HEK293 (cell line): ENCODE measurements around the gene SH3BP4.

Source experiments
- CTCF ChIA-PET: fragments of 350-600 bp; formaldehyde crosslinking; extraction: SDS; loops from one replicate; lab custom pipeline; 2021; ENCODE audit warnings: antibody characterized with exemption; lab: Yijun Ruan, JAX
- POLR2A ChIA-PET: fragments of 300-600 bp; formaldehyde crosslinking; extraction: SDS; loops from one replicate; lab custom pipeline; 2020; ENCODE audit warnings: antibody characterized with exemption, inconsistent platforms; lab: Yijun Ruan, JAX
- H3K27ac ChIP-seq: fragments of 200-500 bp; sonication (Bioruptor generic); 2 replicates; pipeline ENCODE4 v1.5.1; 2014; ENCODE audit warnings: low read depth, low read length, control low read depth, inconsistent platforms; ENCODE audit errors: extremely low read depth
- H3K36me3 ChIP-seq, 2 experiments: fragments of 200-500 bp in 1 of 2; sonication (Bioruptor generic) in 1 of 2; 1 replicate in 1 of 2; 2 replicates in 1 of 2; pipeline ENCODE4 v1.5.1; 2014 to 2017; ENCODE audit warnings: inconsistent platforms in 2 of 2, low read length in 2 of 2; ENCODE audit not compliant: control insufficient read depth in 2 of 2, insufficient read depth in 1 of 2
- H3K4me1 ChIP-seq: fragments of 200-500 bp; sonication (Bioruptor generic); 2 replicates; pipeline ENCODE4 v1.5.1; 2014; ENCODE audit warnings: mild to moderate bottlenecking, low read length, inconsistent platforms; ENCODE audit not compliant: control insufficient read depth, insufficient read depth
- H3K4me3 ChIP-seq: 2 replicates; pipeline ENCODE4 v1.5.1; 2011; ENCODE audit warnings: low read depth, mild to moderate bottlenecking, control low read depth, low read length, moderate library complexity
- H3K9me3 ChIP-seq: fragments of 200-500 bp; sonication (Bioruptor generic); 2 replicates; pipeline ENCODE4 v1.5.1; 2014; ENCODE audit warnings: low read depth, low read length, inconsistent platforms; ENCODE audit not compliant: control insufficient read depth, insufficient read depth
- GLI2 ChIP-seq: fragments of 450-650 bp; formaldehyde crosslinking; IDR thresholded peaks from 2 replicates; pipeline ENCODE4; 2017; ENCODE audit warnings: missing biosample characterization, missing genetic modification characterization, low read depth, borderline replicate concordance
- KLF16 ChIP-seq: fragments of 450-650 bp; formaldehyde crosslinking; IDR thresholded peaks from 2 replicates; pipeline ENCODE4 v1.5.1; 2017; ENCODE audit warnings: missing biosample characterization, missing genetic modification characterization
- OSR2 ChIP-seq: fragments of 450-650 bp; formaldehyde crosslinking; IDR thresholded peaks from 2 replicates; pipeline ENCODE4 v1.5.1; 2016; ENCODE audit warnings: missing biosample characterization, missing genetic modification characterization
- OVOL3 ChIP-seq: fragments of 450-650 bp; formaldehyde crosslinking; IDR thresholded peaks from 2 replicates; pipeline ENCODE4 v1.5.1; 2016; ENCODE audit warnings: missing biosample characterization, missing genetic modification characterization
- SALL2 ChIP-seq: fragments of 450-650 bp; formaldehyde crosslinking; IDR thresholded peaks from 2 replicates; pipeline ENCODE4 v1.5.0; 2017; ENCODE audit warnings: missing biosample characterization, mild to moderate bottlenecking, missing genetic modification characterization, borderline replicate concordance
- TCF7L2 ChIP-seq: IDR thresholded peaks from 2 replicates; pipeline ENCODE4 v1.6.1; 2011; ENCODE audit warnings: low read depth, mild to moderate bottlenecking, inconsistent platforms, low read length, moderate library complexity, borderline replicate concordance
- YY1 ChIP-seq: fragments of 450-650 bp; formaldehyde crosslinking; IDR thresholded peaks from 2 replicates; pipeline ENCODE4 v1.5.1; 2018; ENCODE audit warnings: missing biosample characterization, missing genetic modification characterization
- ZNF174 ChIP-seq: fragments of 450-650 bp; formaldehyde crosslinking; IDR thresholded peaks from 2 replicates; pipeline ENCODE4 v1.5.0; 2017; ENCODE audit warnings: missing biosample characterization, mild to moderate bottlenecking, missing genetic modification characterization
- ZNF223 ChIP-seq: fragments of 450-650 bp; formaldehyde crosslinking; IDR thresholded peaks from 2 replicates; pipeline ENCODE4 v1.5.1; 2016; ENCODE audit warnings: missing biosample characterization, missing genetic modification characterization
- ZNF335 ChIP-seq: fragments of 450-650 bp; formaldehyde crosslinking; conservative IDR thresholded peaks from 2 replicates; pipeline ENCODE4 v1.5.1; 2016; ENCODE audit warnings: missing biosample characterization, missing genetic modification characterization
- ZNF501 ChIP-seq: fragments of 450-650 bp; formaldehyde crosslinking; IDR thresholded peaks from 2 replicates; pipeline ENCODE4 v1.5.1; 2016; ENCODE audit warnings: missing biosample characterization, missing genetic modification characterization
- ZNF558 ChIP-seq: fragments of 450-650 bp; formaldehyde crosslinking; IDR thresholded peaks from 2 replicates; pipeline ENCODE4 v1.5.1; 2016; ENCODE audit warnings: missing biosample characterization, missing genetic modification characterization
- ZNF626 ChIP-seq: fragments of 450-650 bp; sonication (Bioruptor Pico); formaldehyde crosslinking; IDR thresholded peaks from 2 replicates; pipeline ENCODE4 v1.5.1; 2018; ENCODE audit warnings: missing biosample characterization, missing genetic modification characterization, inconsistent platforms
- ZNF654 ChIP-seq: fragments of 450-650 bp; formaldehyde crosslinking; IDR thresholded peaks from 2 replicates; pipeline ENCODE4 v1.5.1; 2016; ENCODE audit warnings: low read depth, missing biosample characterization, missing genetic modification characterization
- TF ChIP-seq, protein P1 (sequence below): fragments of 450-650 bp; formaldehyde crosslinking; IDR thresholded peaks from 2 replicates; pipeline ENCODE4; 2016; ENCODE audit warnings: missing biosample characterization, missing genetic modification characterization
- TF ChIP-seq, protein P2 (sequence below): fragments of 450-650 bp; formaldehyde crosslinking; conservative IDR thresholded peaks from 2 replicates; pipeline ENCODE4 v1.5.1; 2016; ENCODE audit warnings: low read depth, missing biosample characterization, missing genetic modification characterization
- TF ChIP-seq, protein P3 (sequence below): fragments of 450-650 bp; formaldehyde crosslinking; IDR thresholded peaks from 2 replicates; pipeline ENCODE4 v1.5.0; 2017; ENCODE audit warnings: missing biosample characterization, missing genetic modification characterization, borderline replicate concordance
- TF ChIP-seq, protein P4 (sequence below): fragments of 450-650 bp; formaldehyde crosslinking; IDR thresholded peaks from 2 replicates; pipeline ENCODE4 v1.5.1; 2016; ENCODE audit warnings: missing biosample characterization, missing genetic modification characterization
- TF ChIP-seq, protein P5 (sequence below): fragments of 450-650 bp; formaldehyde crosslinking; IDR thresholded peaks from 2 replicates; pipeline ENCODE4 v1.5.1; 2016; ENCODE audit warnings: missing biosample characterization, missing genetic modification characterization, low read depth

The SH3BP4 gene

DNA sequence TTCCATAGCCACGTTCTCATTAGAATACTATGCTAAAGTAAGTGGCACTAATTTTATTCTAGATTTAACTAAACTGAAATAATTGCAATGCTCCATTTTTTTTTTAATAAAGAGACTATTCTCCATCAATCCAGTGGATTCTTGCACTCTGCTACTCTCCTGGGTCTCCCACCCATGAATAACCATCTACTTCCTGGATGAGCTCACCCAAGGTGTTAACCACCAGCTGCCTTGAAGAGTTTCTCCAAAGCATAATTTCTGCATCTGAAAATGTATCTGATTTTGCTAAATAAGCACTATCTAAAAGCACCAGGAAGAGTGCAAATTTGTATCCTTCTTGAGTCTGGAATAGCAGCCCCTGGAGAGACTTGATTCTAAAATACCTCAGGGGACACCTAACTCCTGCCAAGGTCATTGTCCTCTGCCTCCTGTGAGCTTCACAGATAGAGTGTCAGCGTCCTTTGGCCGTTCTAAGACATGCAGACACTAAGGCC, 41.6 kb upstream of the SH3BP4 start:
- H3K4me1 ChIP-seq = no peaks in the 10 kb centered on the region
- no peak overlapping the region for H3K27ac ChIP-seq
- no peak for TF ChIP-seq YY1 (tag by site-specific recombination)
- TF ChIP-seq ZNF654 (tag by site-specific recombination) = no peak
- ChIA-PET CTCF (interaction anchor here (0.6 to 1.3 kb wide), 3 partner anchors 30 to 208 kb away, joined by 3 read pairs; no protein-coding TSS in a partner anchor), POLR2A (no interaction called here)
- no peaks in the 10 kb centered on the region for H3K9me3 ChIP-seq
- H3K4me3 ChIP-seq = no peak overlapping the region
- no peaks in the 10 kb centered on the region for H3K36me3 ChIP-seq

DNA sequence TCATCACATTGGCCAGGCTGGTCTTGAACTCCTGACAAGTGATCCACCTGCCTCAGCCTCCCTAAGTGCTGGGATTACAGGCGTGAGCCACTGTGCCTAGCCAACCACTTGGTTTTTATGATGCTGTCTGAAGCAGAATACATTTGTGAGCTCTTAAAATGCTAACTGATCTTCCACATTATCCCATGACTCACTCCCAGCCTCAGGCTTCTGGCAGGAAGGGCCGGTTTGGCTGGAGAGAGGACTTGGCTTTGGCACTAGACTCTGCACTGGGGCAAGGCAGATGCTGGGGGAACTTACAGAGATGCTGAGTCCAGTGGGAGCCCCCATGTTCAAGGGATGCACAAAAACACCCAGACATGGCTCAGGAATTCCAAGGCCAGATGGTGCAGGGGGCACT, 40.5 kb upstream of the SH3BP4 start:
- POLR2A ChIA-PET = interaction anchor here (0.5 kb wide), 1 partner anchor 10 kb away, joined by 3 read pairs; no protein-coding TSS in a partner anchor

DNA sequence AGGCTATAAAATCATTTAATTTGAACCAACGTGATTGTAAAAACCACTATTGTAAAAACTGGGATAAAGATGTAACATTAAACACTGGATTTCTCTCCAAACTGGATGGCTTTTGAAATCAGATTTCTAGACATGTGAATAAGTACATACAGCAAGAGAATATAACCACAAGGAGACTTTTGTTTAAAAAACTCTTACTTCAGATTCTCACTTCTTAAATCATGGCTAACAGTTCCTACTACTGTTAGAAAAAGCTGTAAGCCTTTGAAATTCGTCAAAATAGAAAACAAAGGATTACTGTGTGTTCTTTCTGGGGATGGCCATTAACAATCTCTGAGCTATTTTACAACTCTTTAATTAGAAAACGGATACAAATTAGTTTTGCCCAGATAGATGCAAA, 39.4 kb upstream of the SH3BP4 start:
- ChIA-PET CTCF (interaction anchor here (0.9 to 1.0 kb wide), 2 partner anchors 9 to 194 kb away, joined by 3 read pairs; no protein-coding TSS in a partner anchor), POLR2A (no interaction called here)
- Histone ChIP-seq H3K4me3 (no peak overlapping the region), H3K36me3 (no peaks in the 10 kb centered on the region), H3K9me3 (no peaks in the 10 kb centered on the region), H3K4me1 (no peaks in the 10 kb centered on the region), H3K27ac (no peak overlapping the region)
- TF ChIP-seq, protein P1, sequence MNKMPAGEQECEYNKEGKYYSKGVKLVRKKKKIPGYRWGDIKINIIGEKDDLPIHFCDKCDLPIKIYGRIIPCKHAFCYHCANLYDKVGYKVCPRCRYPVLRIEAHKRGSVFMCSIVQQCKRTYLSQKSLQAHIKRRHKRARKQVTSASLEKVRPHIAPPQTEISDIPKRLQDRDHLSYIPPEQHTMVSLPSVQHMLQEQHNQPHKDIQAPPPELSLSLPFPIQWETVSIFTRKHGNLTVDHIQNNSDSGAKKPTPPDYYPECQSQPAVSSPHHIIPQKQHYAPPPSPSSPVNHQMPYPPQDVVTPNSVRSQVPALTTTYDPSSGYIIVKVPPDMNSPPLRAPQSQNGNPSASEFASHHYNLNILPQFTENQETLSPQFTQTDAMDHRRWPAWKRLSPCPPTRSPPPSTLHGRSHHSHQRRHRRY (tag by site-specific recombination) = no peak
- TF ChIP-seq KLF16 (tag by site-specific recombination) = no peak
- TF ChIP-seq ZNF501 (tag by site-specific recombination) = no peak
- no peak for TF ChIP-seq GLI2 (tag by site-specific recombination)
- TF ChIP-seq, protein P2, sequence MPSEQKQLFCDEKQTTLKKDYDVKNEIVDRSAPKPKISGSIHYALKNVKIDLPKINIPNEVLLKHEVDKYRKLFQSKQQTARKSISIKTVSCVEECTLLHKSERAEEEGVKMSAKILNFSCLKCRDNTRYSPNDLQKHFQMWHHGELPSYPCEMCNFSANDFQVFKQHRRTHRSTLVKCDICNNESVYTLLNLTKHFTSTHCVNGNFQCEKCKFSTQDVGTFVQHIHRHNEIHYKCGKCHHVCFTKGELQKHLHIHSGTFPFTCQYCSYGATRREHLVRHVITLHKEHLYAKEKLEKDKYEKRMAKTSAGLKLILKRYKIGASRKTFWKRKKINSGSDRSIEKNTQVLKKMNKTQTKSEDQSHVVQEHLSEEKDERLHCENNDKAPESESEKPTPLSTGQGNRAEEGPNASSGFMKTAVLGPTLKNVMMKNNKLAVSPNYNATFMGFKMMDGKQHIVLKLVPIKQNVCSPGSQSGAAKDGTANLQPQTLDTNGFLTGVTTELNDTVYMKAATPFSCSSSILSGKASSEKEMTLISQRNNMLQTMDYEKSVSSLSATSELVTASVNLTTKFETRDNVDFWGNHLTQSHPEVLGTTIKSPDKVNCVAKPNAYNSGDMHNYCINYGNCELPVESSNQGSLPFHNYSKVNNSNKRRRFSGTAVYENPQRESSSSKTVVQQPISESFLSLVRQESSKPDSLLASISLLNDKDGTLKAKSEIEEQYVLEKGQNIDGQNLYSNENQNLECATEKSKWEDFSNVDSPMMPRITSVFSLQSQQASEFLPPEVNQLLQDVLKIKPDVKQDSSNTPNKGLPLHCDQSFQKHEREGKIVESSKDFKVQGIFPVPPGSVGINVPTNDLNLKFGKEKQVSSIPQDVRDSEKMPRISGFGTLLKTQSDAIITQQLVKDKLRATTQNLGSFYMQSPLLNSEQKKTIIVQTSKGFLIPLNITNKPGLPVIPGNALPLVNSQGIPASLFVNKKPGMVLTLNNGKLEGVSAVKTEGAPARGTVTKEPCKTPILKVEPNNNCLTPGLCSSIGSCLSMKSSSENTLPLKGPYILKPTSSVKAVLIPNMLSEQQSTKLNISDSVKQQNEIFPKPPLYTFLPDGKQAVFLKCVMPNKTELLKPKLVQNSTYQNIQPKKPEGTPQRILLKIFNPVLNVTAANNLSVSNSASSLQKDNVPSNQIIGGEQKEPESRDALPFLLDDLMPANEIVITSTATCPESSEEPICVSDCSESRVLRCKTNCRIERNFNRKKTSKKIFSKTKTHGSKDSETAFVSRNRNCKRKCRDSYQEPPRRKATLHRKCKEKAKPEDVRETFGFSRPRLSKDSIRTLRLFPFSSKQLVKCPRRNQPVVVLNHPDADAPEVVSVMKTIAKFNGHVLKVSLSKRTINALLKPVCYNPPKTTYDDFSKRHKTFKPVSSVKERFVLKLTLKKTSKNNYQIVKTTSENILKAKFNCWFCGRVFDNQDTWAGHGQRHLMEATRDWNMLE = no peak
- no peak for TF ChIP-seq OVOL3
- no peak for TF ChIP-seq ZNF558 (tag by site-specific recombination)
- TF ChIP-seq SALL2 (tag by site-specific recombination) = no peak
- TF ChIP-seq ZNF223 (tag by site-specific recombination) = no peak
- no peak for TF ChIP-seq ZNF174 (tag by site-specific recombination)
- no peak for TF ChIP-seq TCF7L2

More for the DNA sequence above, 40.5 kb upstream of the SH3BP4 start:
- Histone ChIP-seq H3K36me3 (no peaks in the 10 kb centered on the region), H3K4me1 (no peaks in the 10 kb centered on the region), H3K9me3 (no peaks in the 10 kb centered on the region), H3K27ac (no peak overlapping the region), H3K4me3 (no peak overlapping the region)
- TF ChIP-seq, protein P3, sequence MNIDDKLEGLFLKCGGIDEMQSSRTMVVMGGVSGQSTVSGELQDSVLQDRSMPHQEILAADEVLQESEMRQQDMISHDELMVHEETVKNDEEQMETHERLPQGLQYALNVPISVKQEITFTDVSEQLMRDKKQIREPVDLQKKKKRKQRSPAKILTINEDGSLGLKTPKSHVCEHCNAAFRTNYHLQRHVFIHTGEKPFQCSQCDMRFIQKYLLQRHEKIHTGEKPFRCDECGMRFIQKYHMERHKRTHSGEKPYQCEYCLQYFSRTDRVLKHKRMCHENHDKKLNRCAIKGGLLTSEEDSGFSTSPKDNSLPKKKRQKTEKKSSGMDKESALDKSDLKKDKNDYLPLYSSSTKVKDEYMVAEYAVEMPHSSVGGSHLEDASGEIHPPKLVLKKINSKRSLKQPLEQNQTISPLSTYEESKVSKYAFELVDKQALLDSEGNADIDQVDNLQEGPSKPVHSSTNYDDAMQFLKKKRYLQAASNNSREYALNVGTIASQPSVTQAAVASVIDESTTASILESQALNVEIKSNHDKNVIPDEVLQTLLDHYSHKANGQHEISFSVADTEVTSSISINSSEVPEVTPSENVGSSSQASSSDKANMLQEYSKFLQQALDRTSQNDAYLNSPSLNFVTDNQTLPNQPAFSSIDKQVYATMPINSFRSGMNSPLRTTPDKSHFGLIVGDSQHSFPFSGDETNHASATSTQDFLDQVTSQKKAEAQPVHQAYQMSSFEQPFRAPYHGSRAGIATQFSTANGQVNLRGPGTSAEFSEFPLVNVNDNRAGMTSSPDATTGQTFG (tag by site-specific recombination) = no peak
- TF ChIP-seq OSR2 (tag by site-specific recombination) = peak; percentile 50; the same call in 1 of the 2 replicates
- no peak for TF ChIP-seq ZNF626 (tag by site-specific recombination)
- TF ChIP-seq, protein P4, sequence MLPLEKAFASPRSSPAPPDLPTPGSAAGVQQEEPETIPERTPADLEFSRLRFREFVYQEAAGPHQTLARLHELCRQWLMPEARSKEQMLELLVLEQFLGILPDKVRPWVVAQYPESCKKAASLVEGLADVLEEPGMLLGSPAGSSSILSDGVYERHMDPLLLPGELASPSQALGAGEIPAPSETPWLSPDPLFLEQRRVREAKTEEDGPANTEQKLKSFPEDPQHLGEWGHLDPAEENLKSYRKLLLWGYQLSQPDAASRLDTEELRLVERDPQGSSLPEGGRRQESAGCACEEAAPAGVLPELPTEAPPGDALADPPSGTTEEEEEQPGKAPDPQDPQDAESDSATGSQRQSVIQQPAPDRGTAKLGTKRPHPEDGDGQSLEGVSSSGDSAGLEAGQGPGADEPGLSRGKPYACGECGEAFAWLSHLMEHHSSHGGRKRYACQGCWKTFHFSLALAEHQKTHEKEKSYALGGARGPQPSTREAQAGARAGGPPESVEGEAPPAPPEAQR (tag by site-specific recombination) = no peak
- TF ChIP-seq, protein P5, sequence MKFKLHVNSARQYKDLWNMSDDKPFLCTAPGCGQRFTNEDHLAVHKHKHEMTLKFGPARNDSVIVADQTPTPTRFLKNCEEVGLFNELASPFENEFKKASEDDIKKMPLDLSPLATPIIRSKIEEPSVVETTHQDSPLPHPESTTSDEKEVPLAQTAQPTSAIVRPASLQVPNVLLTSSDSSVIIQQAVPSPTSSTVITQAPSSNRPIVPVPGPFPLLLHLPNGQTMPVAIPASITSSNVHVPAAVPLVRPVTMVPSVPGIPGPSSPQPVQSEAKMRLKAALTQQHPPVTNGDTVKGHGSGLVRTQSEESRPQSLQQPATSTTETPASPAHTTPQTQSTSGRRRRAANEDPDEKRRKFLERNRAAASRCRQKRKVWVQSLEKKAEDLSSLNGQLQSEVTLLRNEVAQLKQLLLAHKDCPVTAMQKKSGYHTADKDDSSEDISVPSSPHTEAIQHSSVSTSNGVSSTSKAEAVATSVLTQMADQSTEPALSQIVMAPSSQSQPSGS = no peak
- no peak for TF ChIP-seq ZNF335
- CTCF ChIA-PET = no interaction called here
